Cerebellar nuclear complex (tissue), 1 donor: Measurements from ENCODE around the gene NRBF2.
"Not testable (repeated sequence)": the region's sequence is repeated elsewhere in the genome, so short reads cannot be mapped to it uniquely, and the experiment has no call there.

ENCODE experiments used
- DNase-seq, 2 experiments: peaks; one replicate each; lab custom pipeline; 2025; lab: John Stamatoyannopoulos, UW

The NRBF2 gene

GRCh38 chr10:63133056-63133820 is at the start of gene NRBF2:
Gene NRBF2 (plus strand): TSS chr10:63133328. CDS start chr10:63133471, 143 bp downstream.
- DNase-seq, result peak; percentile 63 to 85

- DNase-seq, result not testable (repeated sequence)
Observed at GRCh38 chr10:63083406-63083805, 49.7 kb upstream of the NRBF2 start.

- DNase-seq, result no peak
Observed at GRCh38 chr10:63083904-63084689, 49.0 kb upstream of the NRBF2 start.

- DNase-seq, result no peak
Observed at GRCh38 chr10:63084690-63085382, 48.3 kb upstream of the NRBF2 start.

GRCh38 chr10:63093227-63093626 is 39.9 kb upstream of the NRBF2 start:
- DNase-seq, result no peak

- DNase-seq, result no peak
Observed at GRCh38 chr10:63094405-63094804, 38.7 kb upstream of the NRBF2 start.

GRCh38 chr10:63094881-63095280 is 38.2 kb upstream of the NRBF2 start:
- no peak for DNase-seq

- no peak for DNase-seq
Observed at GRCh38 chr10:63099734-63100133, 33.4 kb upstream of the NRBF2 start.

- DNase-seq, result not testable (repeated sequence)
Observed at GRCh38 chr10:63101091-63101490, 32.0 kb upstream of the NRBF2 start.

- DNase-seq, result not testable (repeated sequence)
Observed at GRCh38 chr10:63102279-63102883, 30.7 kb upstream of the NRBF2 start.

GRCh38 chr10:63103178-63103577 is 29.9 kb upstream of the NRBF2 start:
- not testable (repeated sequence) for DNase-seq

GRCh38 chr10:63103971-63104409 is 29.1 kb upstream of the NRBF2 start:
- DNase-seq, result no peak

- no peak for DNase-seq
Observed at GRCh38 chr10:63105225-63106110, 27.7 kb upstream of the NRBF2 start.

- DNase-seq, result no peak
Observed at GRCh38 chr10:63106111-63106755, 26.9 kb upstream of the NRBF2 start.

- no peak for DNase-seq
Observed at GRCh38 chr10:63107943-63108437, 25.1 kb upstream of the NRBF2 start.

GRCh38 chr10:63110940-63111339 is 22.2 kb upstream of the NRBF2 start:
- DNase-seq, result no peak

- DNase-seq, result no peak
Observed at GRCh38 chr10:63114031-63114814, 18.9 kb upstream of the NRBF2 start.

GRCh38 chr10:63115732-63116383 is 17.3 kb upstream of the NRBF2 start:
- no peak for DNase-seq
